Hepatocyte (in vitro differentiated cells): Measurements from ENCODE around the gene CELSR3. TPM values are rescaled to one million over a fixed set of nuclear protein-coding genes. Genes with fewer than 3 reads are reported as not detected.
A peak's percentile ranks its signal among the peaks of the same experiment; 100 is the strongest.

ENCODE experiments used
- DNase-seq: peaks from one replicate; pipeline ENCODE4 v3.0.0-alpha.2; 2016; ENCODE audit warnings: low spot score
- H2AFZ ChIP-seq: fragments of 200-600 bp; sonication (generic); 2 replicates; pipeline ENCODE4 v1.6.0; 2016; ENCODE audit warnings: antibody characterized with exemption, mild to moderate bottlenecking
- H3K27ac ChIP-seq: fragments of 200-600 bp; sonication (generic); 2 replicates; pipeline ENCODE4 v1.5.1; 2016; ENCODE audit warnings: mild to moderate bottlenecking
- H3K27me3 ChIP-seq: fragments of 200-600 bp; sonication (generic); 2 replicates; pipeline ENCODE4 v1.6.1; 2016
- H3K36me3 ChIP-seq: fragments of 200-600 bp; sonication (generic); replicated peaks from 2 replicates; pipeline ENCODE4 v1.5.1; 2016; ENCODE audit warnings: low read depth; ENCODE audit not compliant: insufficient read depth
- H3K4me1 ChIP-seq: fragments of 200-600 bp; sonication (generic); 2 replicates; pipeline ENCODE4 v1.5.1; 2016; ENCODE audit warnings: mild to moderate bottlenecking, moderate library complexity; ENCODE audit not compliant: insufficient read depth
- H3K4me2 ChIP-seq: fragments of 200-600 bp; sonication (generic); 2 replicates; pipeline ENCODE4 v1.6.0; 2016
- H3K4me3 ChIP-seq: fragments of 200-600 bp; sonication (generic); 2 replicates; pipeline ENCODE4 v1.5.1; 2016; ENCODE audit warnings: mild to moderate bottlenecking
- H3K79me2 ChIP-seq: fragments of 200-600 bp; sonication (generic); 2 replicates; pipeline ENCODE4 v1.6.0; 2017; ENCODE audit warnings: mild to moderate bottlenecking
- H3K9me2 ChIP-seq: fragments of 200-600 bp; sonication (generic); replicated peaks from 2 replicates; pipeline ENCODE4 v1.6.0; 2017; ENCODE audit warnings: mild to moderate bottlenecking; ENCODE audit not compliant: insufficient read depth
- H3K9me3 ChIP-seq: fragments of 200-600 bp; sonication (generic); 2 replicates; pipeline ENCODE4 v1.5.1; 2016; ENCODE audit warnings: low read depth, mild to moderate bottlenecking
- H4K20me1 ChIP-seq: fragments of 200-600 bp; sonication (generic); 2 replicates; pipeline ENCODE4 v1.6.0; 2016; ENCODE audit warnings: mild to moderate bottlenecking; ENCODE audit not compliant: insufficient read depth, poor library complexity, severe bottlenecking
- EZH2 ChIP-seq: fragments of 200-600 bp; sonication (generic); IDR thresholded peaks from 2 replicates; pipeline ENCODE4 v1.6.1; 2016; ENCODE audit warnings: antibody characterized with exemption, mild to moderate bottlenecking, borderline replicate concordance
- EZH2phosphoT487 ChIP-seq: fragments of 200-600 bp; sonication (generic); IDR thresholded peaks from one replicate; pipeline ENCODE4 v1.6.1; 2018; ENCODE audit warnings: antibody characterized with exemption, mild to moderate bottlenecking, low read depth, moderate library complexity; ENCODE audit not compliant: unreplicated experiment, severe bottlenecking
- WGBS: methylation state at CpG from one replicate; pipeline ENCODE4 v1.1.6; 2016; ENCODE audit warnings: low lambda C conversion rate; ENCODE audit errors: missing lambda C conversion rate; 5-methylcytosine and 5-hydroxymethylcytosine counted together
- polyA plus RNA-seq: library from polyadenylated mRNA; unstranded; fragments of >200 nt; fragmentation: Nextera tagmentation; extraction: Ambion mirVana; gene quantifications from 2 replicates; pipeline ENCODE4 v1.2.1, GENCODE V29; 2016
- total RNA-seq: library from RNA; depleted of rRNA; stranded (reverse); fragments of >200 nt; gene quantifications from 2 replicates; pipeline ENCODE4 v1.2.3, GENCODE V29; 2014
- TF ChIP-seq, protein P1 (sequence below): fragments of 200-600 bp; sonication (generic); IDR thresholded peaks from 2 replicates; pipeline ENCODE4 v1.5.1; 2016; ENCODE audit warnings: antibody characterized with exemption, mild to moderate bottlenecking; ENCODE audit not compliant: poor library complexity

CELSR3 gene, protein sequence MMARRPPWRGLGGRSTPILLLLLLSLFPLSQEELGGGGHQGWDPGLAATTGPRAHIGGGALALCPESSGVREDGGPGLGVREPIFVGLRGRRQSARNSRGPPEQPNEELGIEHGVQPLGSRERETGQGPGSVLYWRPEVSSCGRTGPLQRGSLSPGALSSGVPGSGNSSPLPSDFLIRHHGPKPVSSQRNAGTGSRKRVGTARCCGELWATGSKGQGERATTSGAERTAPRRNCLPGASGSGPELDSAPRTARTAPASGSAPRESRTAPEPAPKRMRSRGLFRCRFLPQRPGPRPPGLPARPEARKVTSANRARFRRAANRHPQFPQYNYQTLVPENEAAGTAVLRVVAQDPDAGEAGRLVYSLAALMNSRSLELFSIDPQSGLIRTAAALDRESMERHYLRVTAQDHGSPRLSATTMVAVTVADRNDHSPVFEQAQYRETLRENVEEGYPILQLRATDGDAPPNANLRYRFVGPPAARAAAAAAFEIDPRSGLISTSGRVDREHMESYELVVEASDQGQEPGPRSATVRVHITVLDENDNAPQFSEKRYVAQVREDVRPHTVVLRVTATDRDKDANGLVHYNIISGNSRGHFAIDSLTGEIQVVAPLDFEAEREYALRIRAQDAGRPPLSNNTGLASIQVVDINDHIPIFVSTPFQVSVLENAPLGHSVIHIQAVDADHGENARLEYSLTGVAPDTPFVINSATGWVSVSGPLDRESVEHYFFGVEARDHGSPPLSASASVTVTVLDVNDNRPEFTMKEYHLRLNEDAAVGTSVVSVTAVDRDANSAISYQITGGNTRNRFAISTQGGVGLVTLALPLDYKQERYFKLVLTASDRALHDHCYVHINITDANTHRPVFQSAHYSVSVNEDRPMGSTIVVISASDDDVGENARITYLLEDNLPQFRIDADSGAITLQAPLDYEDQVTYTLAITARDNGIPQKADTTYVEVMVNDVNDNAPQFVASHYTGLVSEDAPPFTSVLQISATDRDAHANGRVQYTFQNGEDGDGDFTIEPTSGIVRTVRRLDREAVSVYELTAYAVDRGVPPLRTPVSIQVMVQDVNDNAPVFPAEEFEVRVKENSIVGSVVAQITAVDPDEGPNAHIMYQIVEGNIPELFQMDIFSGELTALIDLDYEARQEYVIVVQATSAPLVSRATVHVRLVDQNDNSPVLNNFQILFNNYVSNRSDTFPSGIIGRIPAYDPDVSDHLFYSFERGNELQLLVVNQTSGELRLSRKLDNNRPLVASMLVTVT (N-terminal part only)
- 1.6 and 1.8 TPM in 2 replicates for total RNA-seq
- polyA plus RNA-seq = 1.9 TPM in 2 replicates

DNA sequence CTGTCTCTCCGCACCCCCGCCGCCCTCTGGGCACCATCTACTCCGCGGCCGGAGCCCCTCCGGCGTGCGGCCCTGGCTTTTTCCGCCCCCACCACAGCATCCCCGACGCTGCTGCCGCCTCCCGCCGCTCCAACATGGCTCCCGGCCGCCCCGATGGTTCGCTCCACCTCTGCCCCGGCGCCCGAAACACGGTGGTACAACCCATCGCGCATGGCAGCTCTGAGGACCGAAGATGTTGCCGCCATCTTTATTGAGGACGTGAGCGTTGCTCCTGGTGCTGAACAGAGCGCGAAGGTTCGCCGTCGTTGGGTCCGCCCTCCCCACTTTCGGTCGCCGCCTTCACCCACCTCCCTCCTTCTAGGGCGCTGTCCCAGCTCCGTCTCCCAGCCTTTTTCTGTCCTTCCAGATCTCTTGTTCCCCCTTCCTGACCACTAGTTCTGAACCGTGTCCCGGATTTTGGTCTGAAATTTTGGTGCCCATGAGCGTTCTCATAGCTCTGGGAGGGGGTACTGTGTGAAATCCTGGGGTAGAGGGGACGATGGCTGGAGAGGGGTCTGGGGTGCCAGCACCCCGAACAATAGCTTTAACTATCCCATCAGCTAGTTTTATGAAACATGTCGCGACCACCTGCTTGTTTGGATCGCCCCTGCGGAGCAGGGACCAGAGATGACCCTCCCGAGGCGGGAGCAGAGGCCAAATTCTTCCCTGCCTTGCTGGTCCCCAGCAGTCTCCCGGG, at the start of gene CELSR3:
CELSR3 (minus strand) TSS at position 134 of the 736 bp plus-strand sequence. CDS start 252 bp downstream, outside the sequence.
- peak within 1 kb of the TSS; percentile 36 for H3K4me3 ChIP-seq
- no peaks in the 10 kb centered on the region for H3K36me3 ChIP-seq
- H3K4me2 ChIP-seq = peak within 1 kb of the TSS; percentile 95
- no peaks in the 10 kb centered on the region for H4K20me1 ChIP-seq
- no peaks in the 10 kb centered on the region for H3K9me2 ChIP-seq
- WGBS = 2% methylated on average over 42 of the region's 52 CpGs
- H3K27me3 ChIP-seq = no peaks in the 10 kb centered on the region
- peak within 1 kb of the TSS; percentile 6 for H2AFZ ChIP-seq
- peak; percentile 91 for DNase-seq
- no peaks in the 10 kb centered on the region for H3K9me3 ChIP-seq
- no peak for TF ChIP-seq EZH2phosphoT487
- TF ChIP-seq, protein P1, sequence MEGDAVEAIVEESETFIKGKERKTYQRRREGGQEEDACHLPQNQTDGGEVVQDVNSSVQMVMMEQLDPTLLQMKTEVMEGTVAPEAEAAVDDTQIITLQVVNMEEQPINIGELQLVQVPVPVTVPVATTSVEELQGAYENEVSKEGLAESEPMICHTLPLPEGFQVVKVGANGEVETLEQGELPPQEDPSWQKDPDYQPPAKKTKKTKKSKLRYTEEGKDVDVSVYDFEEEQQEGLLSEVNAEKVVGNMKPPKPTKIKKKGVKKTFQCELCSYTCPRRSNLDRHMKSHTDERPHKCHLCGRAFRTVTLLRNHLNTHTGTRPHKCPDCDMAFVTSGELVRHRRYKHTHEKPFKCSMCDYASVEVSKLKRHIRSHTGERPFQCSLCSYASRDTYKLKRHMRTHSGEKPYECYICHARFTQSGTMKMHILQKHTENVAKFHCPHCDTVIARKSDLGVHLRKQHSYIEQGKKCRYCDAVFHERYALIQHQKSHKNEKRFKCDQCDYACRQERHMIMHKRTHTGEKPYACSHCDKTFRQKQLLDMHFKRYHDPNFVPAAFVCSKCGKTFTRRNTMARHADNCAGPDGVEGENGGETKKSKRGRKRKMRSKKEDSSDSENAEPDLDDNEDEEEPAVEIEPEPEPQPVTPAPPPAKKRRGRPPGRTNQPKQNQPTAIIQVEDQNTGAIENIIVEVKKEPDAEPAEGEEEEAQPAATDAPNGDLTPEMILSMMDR = no peak
- no peak for TF ChIP-seq EZH2
- peak within 1 kb of the TSS; percentile 87 for H3K27ac ChIP-seq
- H3K79me2 ChIP-seq = no peaks in the 10 kb centered on the region
- no peaks in the 10 kb centered on the region for H3K4me1 ChIP-seq

DNA sequence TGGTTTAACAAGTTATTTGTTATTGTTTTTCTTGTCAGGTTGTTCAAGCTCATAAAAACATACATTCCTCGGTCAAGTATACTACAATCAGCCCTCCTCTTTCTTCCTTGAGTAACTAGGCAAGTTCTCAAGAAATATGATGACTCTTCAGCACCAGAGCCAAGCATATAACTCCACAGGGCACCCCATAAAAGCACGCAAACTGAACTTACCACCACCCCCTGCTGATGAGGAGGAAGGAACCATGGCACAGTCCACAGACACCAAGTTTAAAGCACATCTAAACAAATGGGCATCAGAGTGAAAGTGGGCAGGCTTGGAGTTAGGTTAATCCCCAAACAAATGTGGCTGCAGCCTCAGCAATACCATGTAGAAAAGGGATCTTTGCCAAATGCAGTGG, 49.0 kb upstream of the CELSR3 start:
- Histone ChIP-seq H3K9me3 (no peaks in the 10 kb centered on the region), H3K4me1 (peaks cover 29% of the 10 kb centered on the region), H4K20me1 (peaks cover 97% of the 10 kb centered on the region), H3K27ac (no peak overlapping the region), H2AFZ (no peak overlapping the region), H3K36me3 (no peaks in the 10 kb centered on the region), H3K79me2 (peaks cover 100% of the 10 kb centered on the region), H3K9me2 (no peaks in the 10 kb centered on the region), H3K4me2 (peak overlapping the region; percentile 89), H3K4me3 (no peak overlapping the region), H3K27me3 (no peaks in the 10 kb centered on the region)
- WGBS = 82% methylated on average over 2 of the region's 2 CpGs
- DNase-seq = no peak
- TF ChIP-seq, protein P1 = no peak
- TF ChIP-seq EZH2phosphoT487 (no peak), EZH2 (no peak)

GRCh38 chr3:48709051-48709461, 46.4 kb upstream of the CELSR3 start:
- peaks cover 100% of the 10 kb centered on the region for H4K20me1 ChIP-seq
- H3K27me3 ChIP-seq = no peaks in the 10 kb centered on the region
- no peaks in the 10 kb centered on the region for H3K9me3 ChIP-seq
- peaks cover 24% of the 10 kb centered on the region for H3K4me1 ChIP-seq
- no peaks in the 10 kb centered on the region for H3K9me2 ChIP-seq
- DNase-seq = no peak
- 88% methylated on average over 7 of the region's 7 CpGs for WGBS
- no peak overlapping the region for H3K27ac ChIP-seq
- H3K36me3 ChIP-seq = no peaks in the 10 kb centered on the region
- peaks cover 100% of the 10 kb centered on the region for H3K79me2 ChIP-seq
- TF ChIP-seq EZH2phosphoT487 (no peak), EZH2 (no peak)
- TF ChIP-seq, protein P1 = no peak
- no peak overlapping the region for H2AFZ ChIP-seq
- H3K4me3 ChIP-seq = no peak overlapping the region
- no peak overlapping the region for H3K4me2 ChIP-seq
